ENCODE data around the gene NSMCE1. TPM values are rescaled to one million over a fixed set of nuclear protein-coding genes. Genes with fewer than 3 reads are reported as not detected.

NSMCE1 gene
- total and polyA plus RNA-seq, 4 donors: 16.5 to 39.0 (median 21.7) TPM

GRCh38 chr16:27305839-27306442 is 37.4 kb upstream of the NSMCE1 start:
- no peak for TF ChIP-seq JUND (IDR thresholded peaks at IDR 0.05)
- TF ChIP-seq NR2F2 (IDR thresholded peaks at IDR 0.05): no peak
- Histone ChIP-seq H3K9ac (ENCODE audit: low read depth in 1 of 2, low read length in 2 of 2) (no peak overlapping the region), H3K27me3 (ENCODE audit: control insufficient read depth in 4 of 4, insufficient read depth in 4 of 4, low read length in 3 of 4) (no peaks in the 10 kb centered on the region), H3K4me3 (ENCODE audit: low read depth in 1 of 3, low read length in 3 of 3) (no peak overlapping the region), H3K36me3 (ENCODE audit: control insufficient read depth in 4 of 4, insufficient read depth in 3 of 4, low read depth in 1 of 4, low read length in 3 of 4) (no peaks in the 10 kb centered on the region), H3K4me1 (ENCODE audit: control insufficient read depth in 4 of 4, insufficient read depth in 4 of 4, low read length in 3 of 4) (no peaks in the 10 kb centered on the region), H3K27ac (ENCODE audit: low read depth in 1 of 2, low read length in 2 of 2) (no peak overlapping the region), H3K9me3 (ENCODE audit: control insufficient read depth in 4 of 4, low read length in 3 of 4) (no peaks in the 10 kb centered on the region)
- WGBS: 96% methylated on average over 9 of the region's 9 CpGs
- no peak for DNase-seq (ENCODE audit: low spot score)

GRCh38 chr16:27304881-27305745 is 36.5 kb upstream of the NSMCE1 start:
- no peaks in the 10 kb centered on the region for H3K4me1 ChIP-seq (ENCODE audit: control insufficient read depth in 4 of 4, insufficient read depth in 4 of 4, low read length in 3 of 4)
- no peaks in the 10 kb centered on the region for H3K27me3 ChIP-seq (ENCODE audit: control insufficient read depth in 4 of 4, insufficient read depth in 4 of 4, low read length in 3 of 4)
- no peak overlapping the region for H3K4me3 ChIP-seq (ENCODE audit: low read depth in 1 of 3, low read length in 3 of 3)
- no peaks in the 10 kb centered on the region for H3K36me3 ChIP-seq (ENCODE audit: control insufficient read depth in 4 of 4, insufficient read depth in 3 of 4, low read depth in 1 of 4, low read length in 3 of 4)
- no peak for TF ChIP-seq YY1 (IDR thresholded peaks at IDR 0.05)
- TF ChIP-seq SP1 (IDR thresholded peaks at IDR 0.05): no peak
- TF ChIP-seq REST (IDR thresholded peaks at IDR 0.05): no peak
- no peak for TF ChIP-seq EGR1 (IDR thresholded peaks at IDR 0.05; ENCODE audit: low read depth in 2 of 2)
- no peak for TF ChIP-seq CTCF (IDR thresholded peaks at IDR 0.05; ENCODE audit: low read depth, low read length, missing input control)
- no peak for TF ChIP-seq MAX (IDR thresholded peaks at IDR 0.05)
- no peak for TF ChIP-seq RXRA (IDR thresholded peaks at IDR 0.05)
- TF ChIP-seq FOXA1 (IDR thresholded peaks at IDR 0.05): no peak
- TF ChIP-seq ZBTB33 (IDR thresholded peaks at IDR 0.05): no peak
- TF ChIP-seq GABPA (IDR thresholded peaks at IDR 0.05 in 1 of 2, conservative IDR thresholded peaks at IDR 0.05 in 1 of 2): no peak
- TF ChIP-seq HNF4A (conservative IDR thresholded peaks at IDR 0.05): no peak
- TF ChIP-seq HNF4G (IDR thresholded peaks at IDR 0.05): no peak
- TF ChIP-seq FOXA2 (IDR thresholded peaks at IDR 0.05): no peak
- TF ChIP-seq ATF3 (IDR thresholded peaks at IDR 0.05): no peak
- TF ChIP-seq JUND (IDR thresholded peaks at IDR 0.05): no peak
- TF ChIP-seq RAD21 (IDR thresholded peaks at IDR 0.05): no peak
- TF ChIP-seq TAF1 (conservative IDR thresholded peaks at IDR 0.05): no peak
- no peak for TF ChIP-seq NR2F2 (IDR thresholded peaks at IDR 0.05)
- no peak overlapping the region for H3K27ac ChIP-seq (ENCODE audit: low read depth in 1 of 2, low read length in 2 of 2)
- 53% methylated on average over 5 of the region's 5 CpGs for WGBS
- no peak overlapping the region for H3K9ac ChIP-seq (ENCODE audit: low read depth in 1 of 2, low read length in 2 of 2)
- H3K9me3 ChIP-seq (ENCODE audit: control insufficient read depth in 4 of 4, low read length in 3 of 4): no peaks in the 10 kb centered on the region
- no peak for DNase-seq (ENCODE audit: low spot score)
